ENCODE measurements around the gene ERGIC2. TPM values are rescaled to one million over a fixed set of nuclear protein-coding genes. Genes with fewer than 3 reads are reported as not detected.
A peak's percentile ranks its signal among the peaks of the same experiment; 100 is the strongest.

ERGIC2 gene
- total and polyA plus RNA-seq, 9 of the 15 experiments (the other 6 are each of a cell fraction or from before 2014, with no cell fraction given) = 24.1 to 180 (median 75.7) TPM

DNA sequence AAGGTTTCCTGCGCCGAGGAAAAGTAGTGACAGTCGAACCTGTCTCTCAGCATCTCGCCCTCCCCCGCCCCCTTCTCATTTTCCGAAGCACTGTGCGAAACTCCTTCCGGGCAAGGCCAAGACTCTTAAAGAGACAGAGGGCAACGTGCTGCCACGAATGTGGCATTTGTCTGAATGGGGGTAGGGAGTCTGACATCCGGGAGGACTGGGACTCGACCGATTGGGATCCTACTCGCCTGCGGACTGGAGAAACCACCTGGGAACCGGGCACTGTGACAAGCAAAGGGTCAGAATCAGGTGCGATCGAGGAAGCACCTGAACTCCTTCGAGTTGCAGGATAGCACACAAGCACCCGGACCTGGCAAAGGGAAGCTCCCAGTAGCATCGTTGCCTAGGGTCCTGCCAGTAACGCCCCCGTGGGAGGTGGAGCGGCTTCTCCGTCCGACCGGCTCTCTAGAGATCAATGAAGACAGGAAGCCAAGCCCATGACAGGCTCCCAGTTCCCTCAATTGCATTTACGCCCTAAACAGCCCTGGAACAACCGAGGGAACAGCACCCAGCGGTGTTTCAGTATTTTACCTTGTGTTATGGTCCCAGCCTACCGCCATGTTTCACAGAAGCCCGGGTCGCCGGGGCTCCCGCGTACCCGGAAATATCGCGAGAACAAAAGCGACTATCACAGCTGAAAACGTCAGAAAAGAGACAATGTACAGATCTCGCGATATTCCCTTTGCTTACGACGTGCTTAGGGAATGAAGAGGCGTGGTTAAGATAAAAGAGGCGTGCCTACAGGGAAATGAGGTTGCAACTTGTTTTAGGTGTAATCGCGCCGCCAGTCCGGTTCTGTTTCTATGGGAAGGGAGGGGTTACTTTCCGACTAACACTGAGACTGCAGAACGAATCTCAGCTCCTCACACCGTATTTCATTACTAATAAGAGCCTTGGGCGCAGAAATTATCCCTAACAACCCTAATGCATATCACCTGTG, at the start of gene ERGIC2 (continued):
- TF ChIP-seq ETV6 (IDR thresholded peaks at IDR 0.05; ENCODE audit: borderline replicate concordance in 1 of 2, low read depth in 2 of 2, low read length in 1 of 2) (no peak), ETV6 (CRISPR knock-in tag; IDR thresholded peaks at IDR 0.05; ENCODE audit: borderline replicate concordance) (no peak), KLF6 (CRISPR knock-in tag; IDR thresholded peaks at IDR 0.05; ENCODE audit: borderline replicate concordance) (no peak), ZKSCAN8 (CRISPR knock-in tag; IDR thresholded peaks at IDR 0.05) (no peak), ATF1 (CRISPR knock-in tag; IDR thresholded peaks at IDR 0.05) (no peak), ATF1 (tag; IDR thresholded peaks at IDR 0.05) (peak; percentile 95), GTF2F1 (IDR thresholded peaks at IDR 0.05; ENCODE audit: low read depth, low read length) (no peak), TEAD1 (CRISPR knock-in tag; IDR thresholded peaks at IDR 0.05) (no peak), ZC3H11A (IDR thresholded peaks at IDR 0.05; ENCODE audit: low read depth, low read length) (no peak), FOXK1 (CRISPR knock-in tag; IDR thresholded peaks at IDR 0.05; ENCODE audit: borderline replicate concordance) (no peak), NCOR1 (IDR thresholded peaks at IDR 0.05) (no peak), BHLHE40 (IDR thresholded peaks at IDR 0.05; ENCODE audit: low read length) (no peak), FOXA3 (CRISPR knock-in tag; conservative IDR thresholded peaks at IDR 0.05 in 1 of 2, IDR thresholded peaks at IDR 0.05 in 1 of 2) (no peak), NR2F6 (CRISPR knock-in tag; IDR thresholded peaks at IDR 0.05) (no peak), MTA1 (IDR thresholded peaks at IDR 0.05; ENCODE audit: borderline replicate concordance) (peak; percentile 93), BRD9 (IDR thresholded peaks at IDR 0.05; ENCODE audit: low read depth, partially characterized antibody) (no peak), CHD1 (IDR thresholded peaks at IDR 0.05; ENCODE audit: low read length) (peak; percentile 33), NR2C2 (CRISPR knock-in tag; IDR thresholded peaks at IDR 0.05) (no peak), NR2C2 (tag; IDR thresholded peaks at IDR 0.05) (peak; percentile 86), EWSR1 (IDR thresholded peaks at IDR 0.05; ENCODE audit: borderline replicate concordance, low read depth, partially characterized antibody) (no peak)
- TF ChIP-seq, protein P1, sequence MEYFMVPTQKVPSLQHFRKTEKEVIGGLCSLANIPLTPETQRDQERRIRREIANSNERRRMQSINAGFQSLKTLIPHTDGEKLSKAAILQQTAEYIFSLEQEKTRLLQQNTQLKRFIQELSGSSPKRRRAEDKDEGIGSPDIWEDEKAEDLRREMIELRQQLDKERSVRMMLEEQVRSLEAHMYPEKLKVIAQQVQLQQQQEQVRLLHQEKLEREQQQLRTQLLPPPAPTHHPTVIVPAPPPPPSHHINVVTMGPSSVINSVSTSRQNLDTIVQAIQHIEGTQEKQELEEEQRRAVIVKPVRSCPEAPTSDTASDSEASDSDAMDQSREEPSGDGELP (CRISPR knock-in tag; IDR thresholded peaks at IDR 0.05; ENCODE audit: borderline replicate concordance) = peak; percentile 82
- TF ChIP-seq, protein P2, sequence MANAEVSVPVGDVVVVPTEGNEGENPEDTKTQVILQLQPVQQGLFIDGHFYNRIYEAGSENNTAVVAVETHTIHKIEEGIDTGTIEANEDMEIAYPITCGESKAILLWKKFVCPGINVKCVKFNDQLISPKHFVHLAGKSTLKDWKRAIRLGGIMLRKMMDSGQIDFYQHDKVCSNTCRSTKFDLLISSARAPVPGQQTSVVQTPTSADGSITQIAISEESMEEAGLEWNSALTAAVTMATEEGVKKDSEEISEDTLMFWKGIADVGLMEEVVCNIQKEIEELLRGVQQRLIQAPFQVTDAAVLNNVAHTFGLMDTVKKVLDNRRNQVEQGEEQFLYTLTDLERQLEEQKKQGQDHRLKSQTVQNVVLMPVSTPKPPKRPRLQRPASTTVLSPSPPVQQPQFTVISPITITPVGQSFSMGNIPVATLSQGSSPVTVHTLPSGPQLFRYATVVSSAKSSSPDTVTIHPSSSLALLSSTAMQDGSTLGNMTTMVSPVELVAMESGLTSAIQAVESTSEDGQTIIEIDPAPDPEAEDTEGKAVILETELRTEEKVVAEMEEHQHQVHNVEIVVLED (CRISPR knock-in tag; IDR thresholded peaks at IDR 0.05) = no peak
- TF ChIP-seq, protein P3, sequence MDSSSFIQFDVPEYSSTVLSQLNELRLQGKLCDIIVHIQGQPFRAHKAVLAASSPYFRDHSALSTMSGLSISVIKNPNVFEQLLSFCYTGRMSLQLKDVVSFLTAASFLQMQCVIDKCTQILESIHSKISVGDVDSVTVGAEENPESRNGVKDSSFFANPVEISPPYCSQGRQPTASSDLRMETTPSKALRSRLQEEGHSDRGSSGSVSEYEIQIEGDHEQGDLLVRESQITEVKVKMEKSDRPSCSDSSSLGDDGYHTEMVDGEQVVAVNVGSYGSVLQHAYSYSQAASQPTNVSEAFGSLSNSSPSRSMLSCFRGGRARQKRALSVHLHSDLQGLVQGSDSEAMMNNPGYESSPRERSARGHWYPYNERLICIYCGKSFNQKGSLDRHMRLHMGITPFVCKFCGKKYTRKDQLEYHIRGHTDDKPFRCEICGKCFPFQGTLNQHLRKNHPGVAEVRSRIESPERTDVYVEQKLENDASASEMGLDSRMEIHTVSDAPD (CRISPR knock-in tag; IDR thresholded peaks at IDR 0.05) = no peak
